Measurements from ENCODE around the gene TOP1. TPM values are rescaled to one million over a fixed set of nuclear protein-coding genes. Genes with fewer than 3 reads are reported as not detected.
A peak's percentile ranks its signal among the peaks of the same experiment; 100 is the strongest.

Gene TOP1
- total RNA-seq, 2 donors from 2014 or later = 77.5 to 81.2 TPM

GRCh38 chr20:41134362-41135186 lies 106.0 kb downstream of the TOP1 start:
- peaks cover 31 to 33% of the 10 kb centered on the region in 2 donors for H3K4me1 Mint-ChIP-seq (ENCODE audit: low read depth in 2 of 2)
- no peak overlapping the region for H3K4me3 Mint-ChIP-seq

GRCh38 chr20:41135187-41135887 lies 106.7 kb downstream of the TOP1 start:
- ATAC-seq (no peak), DNase-seq (ENCODE audit: low spot score) (no peak)
- Mint-ChIP-seq H3K27me3 (no peaks in the 10 kb centered on the region), H3K4me3 (peak overlapping the region; percentile 92), H3K36me3 (no peaks in the 10 kb centered on the region), H3K27ac (peak overlapping the region; percentile 26 to 77), H3K4me1 (ENCODE audit: low read depth in 2 of 2) (peaks cover 39 to 41% of the 10 kb centered on the region in 2 donors), H3K9me3 (no peaks in the 10 kb centered on the region)

More at GRCh38 chr20:41134362-41135186, 106.0 kb downstream of the TOP1 start:
- Mint-ChIP-seq H3K27me3 (no peaks in the 10 kb centered on the region), H3K27ac (no peak overlapping the region), H3K9me3 (no peaks in the 10 kb centered on the region), H3K36me3 (no peaks in the 10 kb centered on the region)
- ATAC-seq (no peak), DNase-seq (ENCODE audit: low spot score) (no peak)

GRCh38 chr20:41135888-41136679 lies 107.5 kb downstream of the TOP1 start:
- no peak for ATAC-seq
- H3K4me1 Mint-ChIP-seq (ENCODE audit: low read depth in 2 of 2) = peaks cover 46 to 48% of the 10 kb centered on the region in 2 donors
- no peaks in the 10 kb centered on the region for H3K9me3 Mint-ChIP-seq

GRCh38 chr20:41136680-41137613 lies 108.3 kb downstream of the TOP1 start, which contains the start of gene PLCG1:
TSS of gene PLCG1 (plus strand) at chr20:41137543. CDS start at chr20:41137642, 99 bp downstream.
- no peaks in the 10 kb centered on the region for H3K9me3 Mint-ChIP-seq
- H3K4me1 Mint-ChIP-seq (ENCODE audit: low read depth in 2 of 2) = peaks cover 50 to 55% of the 10 kb centered on the region in 2 donors
- H3K36me3 Mint-ChIP-seq = no peaks in the 10 kb centered on the region
- peak within 1 kb of the TSS; percentile 49 to 77 for H3K27ac Mint-ChIP-seq
- no peaks in the 10 kb centered on the region for H3K27me3 Mint-ChIP-seq
- DNase-seq (ENCODE audit: low spot score) = peak; percentile 91
- ATAC-seq = peak; percentile 86 to 90
- H3K4me3 Mint-ChIP-seq = peak within 1 kb of the TSS; percentile 97

More at GRCh38 chr20:41135888-41136679, 107.5 kb downstream of the TOP1 start:
- Mint-ChIP-seq H3K36me3 (no peaks in the 10 kb centered on the region), H3K4me3 (peak overlapping the region; percentile 92), H3K27me3 (no peaks in the 10 kb centered on the region), H3K27ac (peak overlapping the region; percentile 26 to 77)
- peak; percentile 13 for DNase-seq (ENCODE audit: low spot score)

GRCh38 chr20:41137614-41138474 lies 109.2 kb downstream of the TOP1 start:
- Mint-ChIP-seq H3K4me3 (peak overlapping the region; percentile 97), H3K27me3 (no peaks in the 10 kb centered on the region), H3K9me3 (no peaks in the 10 kb centered on the region), H3K36me3 (no peaks in the 10 kb centered on the region), H3K4me1 (ENCODE audit: low read depth in 2 of 2) (peaks cover 58 to 64% of the 10 kb centered on the region in 2 donors), H3K27ac (peak overlapping the region; percentile 49 to 70)
- DNase-seq (ENCODE audit: low spot score) (no peak), ATAC-seq (peak; percentile 1 to 35)

GRCh38 chr20:41138475-41139226 lies 110.0 kb downstream of the TOP1 start:
- Mint-ChIP-seq H3K36me3 (no peaks in the 10 kb centered on the region), H3K4me3 (peak overlapping the region; percentile 97), H3K27ac (peak overlapping the region; percentile 49 to 70), H3K4me1 (ENCODE audit: low read depth in 2 of 2) (peaks cover 66 to 72% of the 10 kb centered on the region in 2 donors), H3K27me3 (no peaks in the 10 kb centered on the region), H3K9me3 (no peaks in the 10 kb centered on the region)
- ATAC-seq = no peak
- DNase-seq (ENCODE audit: low spot score) = peak; percentile 56

GRCh38 chr20:41139227-41140093 lies 110.8 kb downstream of the TOP1 start:
- peak overlapping the region; percentile 49 to 70 for H3K27ac Mint-ChIP-seq
- no peaks in the 10 kb centered on the region for H3K27me3 Mint-ChIP-seq
- peak; percentile 32 for DNase-seq (ENCODE audit: low spot score)
- H3K4me3 Mint-ChIP-seq = peak overlapping the region; percentile 97
- ATAC-seq = no peak
- peaks cover 74 to 80% of the 10 kb centered on the region in 2 donors for H3K4me1 Mint-ChIP-seq (ENCODE audit: low read depth in 2 of 2)
- H3K9me3 Mint-ChIP-seq = no peaks in the 10 kb centered on the region
- H3K36me3 Mint-ChIP-seq = no peaks in the 10 kb centered on the region

GRCh38 chr20:41140226-41141133 lies 111.9 kb downstream of the TOP1 start:
- DNase-seq (ENCODE audit: low spot score) (peak; percentile 41), ATAC-seq (no peak)
- Mint-ChIP-seq H3K4me3 (peak overlapping the region; percentile 97), H3K9me3 (no peaks in the 10 kb centered on the region), H3K27me3 (no peaks in the 10 kb centered on the region), H3K4me1 (ENCODE audit: low read depth in 2 of 2) (peaks cover 80 to 83% of the 10 kb centered on the region in 2 donors), H3K27ac (peak overlapping the region; percentile 49 to 70), H3K36me3 (no peaks in the 10 kb centered on the region)

- H3K36me3 Mint-ChIP-seq = no peaks in the 10 kb centered on the region
- DNase-seq (ENCODE audit: low spot score) (peak; percentile 49), ATAC-seq (no peak)
- no peaks in the 10 kb centered on the region for H3K27me3 Mint-ChIP-seq
- H3K9me3 Mint-ChIP-seq = no peaks in the 10 kb centered on the region
- H3K4me1 Mint-ChIP-seq (ENCODE audit: low read depth in 2 of 2) = peaks cover 73 to 82% of the 10 kb centered on the region in 2 donors
- peak overlapping the region; percentile 97 for H3K4me3 Mint-ChIP-seq
- peak overlapping the region; percentile 49 to 70 for H3K27ac Mint-ChIP-seq
Measured at GRCh38 chr20:41141153-41141815, 112.7 kb downstream of the TOP1 start.
